Measurements from ENCODE around the gene SETD4. TPM values are rescaled to one million over a fixed set of nuclear protein-coding genes. Genes with fewer than 3 reads are reported as not detected.

The SETD4 gene
- total RNA-seq, 4 donors from 2014 or later: 27.6 to 41.1 (median 31.1) TPM

- TF ChIP-seq EP300 (IDR thresholded peaks at IDR 0.05) (no peak), CTCF (IDR thresholded peaks at IDR 0.05) (no peak), POLR2A (IDR thresholded peaks at IDR 0.05) (no peak)
- H3K36me3 ChIP-seq: peaks cover 0 to 47% (median 10%) of the 10 kb centered on the region in 3 donors
- no peaks in the 10 kb centered on the region for H3K27me3 ChIP-seq
- no peak overlapping the region for H3K4me3 ChIP-seq
- 86% methylated on average over 22 to 24 of the region's 28 CpGs for WGBS, 2 donors
- H3K4me1 ChIP-seq: peaks cover 0 to 4% (median 0%) of the 10 kb centered on the region in 4 donors
- no peaks in the 10 kb centered on the region for H3K9me3 ChIP-seq
- DNase-seq (ENCODE audit: low spot score in 2 of 2): no peak
- H3K27ac ChIP-seq: no peak overlapping the region
Observed at GRCh38 chr21:36032647-36033406, 27.5 kb downstream of the SETD4 start.

- no peak for DNase-seq (ENCODE audit: low spot score in 2 of 2)
- Histone ChIP-seq H3K27ac (no peak overlapping the region), H3K4me1 (peaks cover 0 to 4% (median 0%) of the 10 kb centered on the region in 4 donors), H3K27me3 (no peaks in the 10 kb centered on the region), H3K9me3 (no peaks in the 10 kb centered on the region), H3K36me3 (peaks cover 0 to 26% (median 9%) of the 10 kb centered on the region in 3 donors), H3K4me3 (no peak overlapping the region)
- TF ChIP-seq EP300 (IDR thresholded peaks at IDR 0.05) (no peak), POLR2A (IDR thresholded peaks at IDR 0.05) (no peak), CTCF (IDR thresholded peaks at IDR 0.05) (no peak)
- WGBS, 2 donors: 60% methylated on average over 16 of the region's 16 CpGs
Observed at GRCh38 chr21:36030581-36031189, 29.6 kb downstream of the SETD4 start.

GRCh38 chr21:36029309-36029708 lies 31.0 kb downstream of the SETD4 start:
- Histone ChIP-seq H3K9me3 (no peaks in the 10 kb centered on the region), H3K4me3 (no peak overlapping the region), H3K27me3 (no peaks in the 10 kb centered on the region), H3K36me3 (peaks cover 0 to 12% (median 5%) of the 10 kb centered on the region in 3 donors), H3K4me1 (peaks cover 0 to 4% (median 0%) of the 10 kb centered on the region in 4 donors), H3K27ac (no peak overlapping the region)
- TF ChIP-seq POLR2A (IDR thresholded peaks at IDR 0.05): no peak
- TF ChIP-seq EP300 (IDR thresholded peaks at IDR 0.05): no peak
- no peak for TF ChIP-seq CTCF (IDR thresholded peaks at IDR 0.05)
- DNase-seq (ENCODE audit: low spot score in 2 of 2): no peak
- WGBS, 2 donors: 89 to 96% methylated on average over 8 of the region's 8 CpGs

- Histone ChIP-seq H3K4me1 (peaks cover 0 to 4% (median 0%) of the 10 kb centered on the region in 4 donors), H3K36me3 (peaks cover 0 to 3% (median 0%) of the 10 kb centered on the region in 3 donors), H3K27ac (no peak overlapping the region), H3K9me3 (no peaks in the 10 kb centered on the region), H3K4me3 (peak overlapping the region in 1 of 4 donors; percentile 18), H3K27me3 (no peaks in the 10 kb centered on the region)
- 22 to 24% methylated on average over 25 of the region's 25 CpGs for WGBS, 2 donors
- TF ChIP-seq EP300 (IDR thresholded peaks at IDR 0.05) (peak in 1 of 2 donors; percentile 45), CTCF (IDR thresholded peaks at IDR 0.05) (peak; percentile 91 to 93 (median 93)), POLR2A (IDR thresholded peaks at IDR 0.05) (no peak)
- peak; percentile 51 to 68 for DNase-seq (ENCODE audit: low spot score in 2 of 2)
Observed at GRCh38 chr21:36028127-36029069, 31.9 kb downstream of the SETD4 start.

Measured in tibial nerve (tissue), 4 donors.